A673 (cell line): ENCODE measurements around the gene CFAP43. TPM values are rescaled to one million over a fixed set of nuclear protein-coding genes. Genes with fewer than 3 reads are reported as not detected.

ENCODE experiments used
- Bru-seq: library from RNA; stranded (reverse); fragments of 400-500 nt; gene quantifications from one replicate; lab custom pipeline; 2021; lab: Mats Ljungman, UMichigan
- BruChase-seq, 2 experiments: library from RNA; stranded (reverse); fragments of 400-500 nt; gene quantifications; one replicate each; lab custom pipeline; 2021; lab: Mats Ljungman, UMichigan
- BruUV-seq: library from RNA; stranded (reverse); fragments of 400-500 nt; replicated peaks from 2 replicates; lab custom pipeline; 2021; lab: Mats Ljungman, UMichigan
- CTCF ChIA-PET: fragments of 300-600 bp; sonication (Branson Sonifier 250); formaldehyde crosslinking; loops from one replicate; lab custom pipeline; 2022; ENCODE audit warnings: antibody characterized with exemption; lab: Charles Lee
- POLR2A ChIA-PET: fragments of 300-600 bp; sonication (Branson Sonifier 250); formaldehyde crosslinking; loops from one replicate; lab custom pipeline; 2022; ENCODE audit warnings: antibody characterized with exemption; ENCODE audit not compliant: low non-redundant PET; lab: Charles Lee
- DNase-seq: peaks from one replicate; pipeline ENCODE4 v3.0.0-alpha.2; 2015; ENCODE audit warnings: low spot score
- H3K27ac ChIP-seq: fragments of 200-600 bp; sonication (generic); 2 replicates; pipeline ENCODE4 v1.5.1; 2016; ENCODE audit warnings: mixed run types, low read depth, mild to moderate bottlenecking, mixed read lengths, antibody characterized with exemption, low read length; ENCODE audit not compliant: poor library complexity, severe bottlenecking
- H3K27me3 ChIP-seq: fragments of 200-600 bp; sonication (generic); replicated peaks from 2 replicates; pipeline ENCODE4 v1.6.1; 2017; ENCODE audit warnings: mixed run types, low read depth, mild to moderate bottlenecking, mixed read lengths, antibody characterized with exemption, low read length; ENCODE audit not compliant: insufficient read depth, poor library complexity
- H3K36me3 ChIP-seq: fragments of 200-600 bp; sonication (generic); 2 replicates; pipeline ENCODE4 v1.6.1; 2016; ENCODE audit warnings: mixed run types, mild to moderate bottlenecking, mixed read lengths, antibody characterized with exemption, low read length; ENCODE audit not compliant: insufficient read depth, poor library complexity, severe bottlenecking
- H3K4me1 ChIP-seq: fragments of 200-600 bp; sonication (generic); 2 replicates; pipeline ENCODE4 v1.6.1; 2017; ENCODE audit warnings: mixed run types, mild to moderate bottlenecking, mixed read lengths, antibody characterized with exemption, low read length; ENCODE audit not compliant: insufficient read depth, poor library complexity, severe bottlenecking
- H3K4me3 ChIP-seq: fragments of 200-600 bp; sonication (generic); 2 replicates; pipeline ENCODE4 v1.5.1; 2016; ENCODE audit warnings: low read depth, mixed run types, mild to moderate bottlenecking, mixed read lengths, low read length; ENCODE audit not compliant: poor library complexity, severe bottlenecking
- H3K9me3 ChIP-seq: fragments of 200-600 bp; sonication (generic); 2 replicates; pipeline ENCODE4 v1.6.1; 2016; ENCODE audit warnings: mixed run types, low read depth, mild to moderate bottlenecking, mixed read lengths, antibody characterized with exemption, low read length; ENCODE audit not compliant: poor library complexity, severe bottlenecking
- CTCF ChIP-seq: fragments of 300-800, 200-600 bp; sonication (generic); conservative IDR thresholded peaks from 2 replicates; pipeline ENCODE4 v1.5.1; 2017; ENCODE audit warnings: low read depth, mild to moderate bottlenecking, antibody characterized with exemption, low read length, moderate library complexity, mixed read lengths
- EZH2 ChIP-seq: fragments of 200-600 bp; sonication (generic); IDR thresholded peaks from 2 replicates; pipeline ENCODE4 v1.6.1; 2017; ENCODE audit warnings: borderline replicate concordance, low read depth, mild to moderate bottlenecking, mixed read lengths, antibody characterized with exemption, low read length; ENCODE audit not compliant: poor library complexity, severe bottlenecking
- intact Hi-C: fragments of 100-400 bp; cut with micrococcal nuclease; formaldehyde crosslinking; loops from one replicate; pipeline ENCODE4 v1.10.0; 2022; ENCODE audit not compliant: unreplicated experiment
- long read RNA-seq: library from polyadenylated mRNA; stranded (forward); transcript quantifications from one replicate; pipeline ENCODE4 v2.0.0, GENCODE V29; 2022
- total RNA-seq: library from RNA; stranded (reverse); gene quantifications from 2 replicates; pipeline ENCODE4 v1.2.3, GENCODE V29; 2021

Gene CFAP43, protein sequence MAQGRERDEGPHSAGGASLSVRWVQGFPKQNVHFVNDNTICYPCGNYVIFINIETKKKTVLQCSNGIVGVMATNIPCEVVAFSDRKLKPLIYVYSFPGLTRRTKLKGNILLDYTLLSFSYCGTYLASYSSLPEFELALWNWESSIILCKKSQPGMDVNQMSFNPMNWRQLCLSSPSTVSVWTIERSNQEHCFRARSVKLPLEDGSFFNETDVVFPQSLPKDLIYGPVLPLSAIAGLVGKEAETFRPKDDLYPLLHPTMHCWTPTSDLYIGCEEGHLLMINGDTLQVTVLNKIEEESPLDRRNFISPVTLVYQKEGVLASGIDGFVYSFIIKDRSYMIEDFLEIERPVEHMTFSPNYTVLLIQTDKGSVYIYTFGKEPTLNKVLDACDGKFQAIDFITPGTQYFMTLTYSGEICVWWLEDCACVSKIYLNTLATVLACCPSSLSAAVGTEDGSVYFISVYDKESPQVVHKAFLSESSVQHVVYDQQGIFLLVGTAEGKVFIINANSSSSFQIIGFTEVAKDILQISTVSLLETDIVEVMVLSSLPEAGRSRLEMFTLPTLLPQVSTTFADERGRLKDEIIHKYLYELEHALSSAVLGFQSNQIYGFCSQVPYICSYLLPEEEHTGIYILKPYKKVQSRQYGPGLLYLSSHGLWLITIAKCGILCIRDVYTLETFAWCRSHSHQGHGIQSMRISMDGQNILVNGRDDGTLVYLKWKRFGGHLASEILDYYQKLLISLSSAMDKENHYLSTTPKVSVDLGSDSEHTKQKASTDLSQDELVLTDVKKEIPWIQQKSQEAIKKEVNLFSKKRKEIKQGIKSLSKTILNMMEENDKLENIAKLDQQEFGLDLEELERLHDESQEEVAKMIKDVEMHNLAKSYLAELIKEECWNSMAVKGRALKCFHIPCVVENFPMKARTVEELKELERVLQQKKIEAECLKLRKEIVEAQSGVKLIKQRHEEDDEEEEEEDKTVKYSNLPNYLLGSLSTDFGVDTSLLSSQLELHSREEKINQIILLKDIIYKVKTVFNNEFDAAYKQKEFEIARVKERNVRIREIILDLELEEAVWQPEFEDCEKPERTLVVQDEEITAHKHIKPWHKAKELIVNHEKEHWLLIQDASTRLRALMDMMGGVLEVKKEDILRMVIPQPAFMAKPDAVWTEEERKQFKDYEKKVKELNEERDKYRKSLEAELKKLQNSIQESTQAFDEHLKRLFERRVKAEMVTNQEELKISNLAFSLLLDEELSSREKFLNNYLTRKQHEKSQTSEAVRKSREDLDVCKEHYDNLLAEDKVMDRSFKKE (N-terminal part only)
- 0.13 and 0.35 TPM in 2 replicates for total RNA-seq
- Bru-seq, nascent RNA = percentile 12 among the genes with signal in this experiment
- BruChase-seq, experiment 1, labeled RNA remaining after a 2-hour chase = percentile 7 among the genes with signal in this experiment
- percentile 10 among the genes with signal in this experiment for BruChase-seq, experiment 2, labeled RNA remaining after a 6-hour chase
- long read RNA-seq, partial matches to known transcripts = 0 of 1 reads
- long read RNA-seq, other reads (novel, unspliced or antisense) = 1 of 1 reads

DNA sequence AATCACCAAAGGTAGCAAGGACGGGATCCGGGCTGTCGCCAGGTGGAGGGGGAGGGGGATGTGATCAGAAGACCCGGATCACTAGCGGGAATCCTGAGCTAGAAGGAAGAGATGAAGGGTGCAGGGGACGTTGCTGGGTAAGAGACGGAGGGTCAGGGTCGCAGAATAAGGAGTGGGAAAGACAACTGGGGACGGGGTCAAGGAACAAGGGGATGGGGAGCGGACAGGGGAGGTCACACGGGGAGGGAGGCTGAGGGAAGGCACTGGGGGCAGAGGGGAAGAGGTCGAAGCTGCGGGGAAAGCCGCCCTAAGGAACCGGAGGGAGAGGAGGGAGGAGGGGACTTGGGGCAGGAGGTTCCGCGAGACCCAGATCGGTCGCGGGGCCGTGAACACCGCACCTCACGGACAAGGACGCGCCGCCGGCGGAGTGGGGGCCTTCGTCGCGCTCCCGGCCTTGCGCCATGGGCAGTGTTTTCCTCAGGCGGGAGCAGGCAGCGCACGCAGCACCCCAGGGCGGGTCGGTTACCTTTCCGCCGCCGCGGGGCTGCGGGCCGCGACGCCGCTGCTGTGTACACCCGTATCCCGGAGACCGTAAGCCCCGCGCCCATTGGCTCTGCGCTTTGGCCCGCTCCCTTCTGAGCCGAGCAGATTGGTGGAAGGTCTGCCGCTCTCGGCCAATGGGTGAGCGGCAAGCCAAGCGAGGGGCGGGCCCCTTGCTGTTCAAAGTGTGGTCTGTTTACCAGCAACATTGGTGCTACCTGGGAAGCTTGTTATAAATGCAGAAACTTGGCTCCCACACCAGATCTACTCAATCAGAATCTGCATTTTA, at the start of gene CFAP43:
Gene CFAP43 (minus strand): TSS at position 581 of the 829 bp plus-strand sequence. CDS start 118 bp downstream, at position 463.
- TF ChIP-seq EZH2 (no peak), CTCF (no peak)
- H3K36me3 ChIP-seq = no peaks in the 10 kb centered on the region
- BruUV-seq = no TSS peak
- ChIA-PET POLR2A (interaction anchor here (0.5 kb wide), 1 partner anchor 315 kb away, joined by 15 read pairs; no protein-coding TSS in a partner anchor), CTCF (no interaction called here)
- H3K9me3 ChIP-seq = no peaks in the 10 kb centered on the region
- H3K4me1 ChIP-seq = peaks cover 6% of the 10 kb centered on the region
- H3K27me3 ChIP-seq = peaks cover 6% of the 10 kb centered on the region
- peak within 1 kb of the TSS; percentile 45 for H3K27ac ChIP-seq
- peak; percentile 98 for DNase-seq
- intact Hi-C loops = no loop called here
- peak within 1 kb of the TSS; percentile 70 for H3K4me3 ChIP-seq

DNA sequence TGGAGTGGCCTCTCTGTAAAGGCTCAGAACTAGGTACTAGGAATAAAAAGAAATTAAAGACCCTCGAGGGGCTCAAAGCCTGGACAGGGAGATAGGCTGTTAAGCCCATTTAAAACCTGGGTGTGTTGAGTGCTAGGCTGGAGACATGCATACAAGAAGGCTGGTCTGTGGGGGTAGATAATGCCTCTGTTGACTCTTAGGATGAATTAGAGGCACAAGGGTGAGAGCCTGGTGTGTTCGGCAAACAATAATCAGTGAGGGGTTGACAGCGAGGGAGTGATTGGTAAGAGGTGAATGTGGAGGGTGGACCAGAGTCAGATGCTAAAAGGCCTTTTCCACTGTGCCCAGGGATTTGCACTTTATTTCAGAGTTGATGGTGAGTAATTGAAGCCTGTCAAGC, 49.5 kb upstream of the CFAP43 start:
- Histone ChIP-seq H3K9me3 (no peaks in the 10 kb centered on the region), H3K27ac (no peak overlapping the region), H3K36me3 (no peaks in the 10 kb centered on the region), H3K4me3 (no peak overlapping the region), H3K4me1 (no peaks in the 10 kb centered on the region), H3K27me3 (peaks cover 34% of the 10 kb centered on the region)
- DNase-seq = no peak
- intact Hi-C loops = no loop called here
- ChIA-PET CTCF (interaction anchor here (0.7 kb wide), 1 partner anchor 224 kb away, joined by 5 read pairs; no protein-coding TSS in a partner anchor), POLR2A (no interaction called here)
- BruUV-seq = no TSS peak
- TF ChIP-seq CTCF (no peak), EZH2 (no peak)
